A673 (cell line): ENCODE results near the gene CCDC33.

ENCODE experiments used
- EZH2 ChIP-seq: fragments of 200-600 bp; sonication (generic); IDR thresholded peaks from 2 replicates; pipeline ENCODE4 v1.6.1; 2017; ENCODE audit warnings: borderline replicate concordance, low read depth, mild to moderate bottlenecking, mixed read lengths, antibody characterized with exemption, low read length; ENCODE audit not compliant: poor library complexity, severe bottlenecking
- TF ChIP-seq, protein P1 (sequence below): fragments of 300-800, 200-600 bp; sonication (generic); conservative IDR thresholded peaks from 2 replicates; pipeline ENCODE4 v1.5.1; 2017; ENCODE audit warnings: low read depth, mild to moderate bottlenecking, antibody characterized with exemption, low read length, moderate library complexity, mixed read lengths

DNA sequence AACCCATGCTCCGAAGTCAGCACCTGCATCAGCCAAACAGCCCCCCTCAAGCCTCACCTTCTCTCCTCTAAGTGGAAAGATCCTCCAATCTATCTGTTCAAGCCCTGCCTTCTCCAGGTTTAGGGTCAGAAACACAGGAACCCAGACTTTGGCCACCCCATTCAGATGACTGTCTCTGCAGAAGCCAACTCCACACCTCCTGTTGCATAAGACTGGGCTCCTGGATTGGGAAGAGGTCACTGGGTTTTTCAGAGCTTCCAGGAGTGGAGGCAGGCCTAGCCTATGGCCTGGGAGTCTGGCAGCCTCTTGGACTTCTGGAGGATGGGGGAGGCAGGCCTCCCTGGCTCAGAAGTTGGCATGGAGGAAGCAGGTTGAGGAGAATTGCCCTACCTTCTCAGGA is 21.5 kb downstream of the CCDC33 start:
- TF ChIP-seq, protein P1, sequence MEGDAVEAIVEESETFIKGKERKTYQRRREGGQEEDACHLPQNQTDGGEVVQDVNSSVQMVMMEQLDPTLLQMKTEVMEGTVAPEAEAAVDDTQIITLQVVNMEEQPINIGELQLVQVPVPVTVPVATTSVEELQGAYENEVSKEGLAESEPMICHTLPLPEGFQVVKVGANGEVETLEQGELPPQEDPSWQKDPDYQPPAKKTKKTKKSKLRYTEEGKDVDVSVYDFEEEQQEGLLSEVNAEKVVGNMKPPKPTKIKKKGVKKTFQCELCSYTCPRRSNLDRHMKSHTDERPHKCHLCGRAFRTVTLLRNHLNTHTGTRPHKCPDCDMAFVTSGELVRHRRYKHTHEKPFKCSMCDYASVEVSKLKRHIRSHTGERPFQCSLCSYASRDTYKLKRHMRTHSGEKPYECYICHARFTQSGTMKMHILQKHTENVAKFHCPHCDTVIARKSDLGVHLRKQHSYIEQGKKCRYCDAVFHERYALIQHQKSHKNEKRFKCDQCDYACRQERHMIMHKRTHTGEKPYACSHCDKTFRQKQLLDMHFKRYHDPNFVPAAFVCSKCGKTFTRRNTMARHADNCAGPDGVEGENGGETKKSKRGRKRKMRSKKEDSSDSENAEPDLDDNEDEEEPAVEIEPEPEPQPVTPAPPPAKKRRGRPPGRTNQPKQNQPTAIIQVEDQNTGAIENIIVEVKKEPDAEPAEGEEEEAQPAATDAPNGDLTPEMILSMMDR, result no peak
- no peak for TF ChIP-seq EZH2
